ENCODE data around the gene CRYGN. TPM values are rescaled to one million over a fixed set of nuclear protein-coding genes. Genes with fewer than 3 reads are reported as not detected.
A peak's percentile ranks its signal among the peaks of the same experiment; 100 is the strongest.

The CRYGN gene
- total and polyA plus RNA-seq, 2 of the 13 experiments (the other 11 are each of a cell fraction or from before 2014, with no cell fraction given) = 0.11 TPM; not detected in 1

DNA sequence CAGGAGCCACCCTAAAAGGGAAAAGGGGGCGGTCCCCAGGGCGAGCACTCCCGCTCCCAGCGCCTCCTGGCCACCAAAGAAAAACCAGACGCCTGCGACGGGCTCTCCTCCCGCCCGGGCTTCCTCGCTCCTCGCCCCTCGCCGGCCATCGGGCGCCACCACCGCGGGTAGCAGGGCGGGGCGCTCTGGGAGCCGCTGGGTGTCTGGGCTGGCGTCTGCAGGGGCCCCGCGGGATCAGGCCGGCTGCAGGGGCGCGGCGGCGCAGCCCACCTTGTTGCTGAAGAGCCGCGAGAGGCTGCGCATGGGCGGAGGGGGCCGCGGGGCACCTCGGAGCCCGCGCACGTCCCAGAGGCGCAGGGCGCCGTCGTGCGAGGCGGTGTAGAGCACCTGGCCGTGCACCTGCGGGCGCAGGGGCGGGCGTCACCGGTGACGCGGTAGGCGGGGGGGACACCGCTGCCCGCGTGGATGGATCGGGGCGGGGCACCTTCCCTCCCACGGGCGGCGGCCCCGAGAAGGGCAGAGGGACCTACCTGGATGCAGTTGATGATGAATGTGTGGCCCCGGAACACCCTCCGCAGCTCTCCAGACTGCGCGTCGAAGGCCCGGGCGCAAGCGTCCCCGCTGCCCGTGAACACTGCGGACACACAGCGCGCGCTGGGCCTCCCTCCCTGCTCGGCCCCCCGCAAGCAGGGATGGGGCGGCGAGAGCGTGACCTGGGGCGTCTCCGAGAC is 58.4 kb downstream of the CRYGN start:
- Histone ChIP-seq H3K27me3 (ENCODE audit: control insufficient read depth in 1 of 2, insufficient read depth in 2 of 2, low read length in 2 of 2) (peaks cover 9 to 48% of the 10 kb centered on the region in 2 experiments), H3K79me2 (ENCODE audit: insufficient read depth, low read length) (no peaks in the 10 kb centered on the region), H3K9ac (ENCODE audit: insufficient read depth, low read depth, low read length) (no peak overlapping the region), H3K9me3 (ENCODE audit: low read length) (no peaks in the 10 kb centered on the region), H3K27ac (ENCODE audit: extremely low read length, insufficient read depth, low read length) (no peak overlapping the region), H3K4me1 (ENCODE audit: insufficient read depth, low read length) (no peaks in the 10 kb centered on the region), H2AFZ (ENCODE audit: low read length) (no peak overlapping the region), H3K4me3 (replicated peaks in 1 of 3; ENCODE audit: insufficient read depth in 1 of 3, low read depth in 2 of 3, low read length in 3 of 3) (no peak overlapping the region), H3K4me2 (ENCODE audit: low read depth, low read length) (no peak overlapping the region), H3K36me3 (replicated peaks in 1 of 2; ENCODE audit: control insufficient read depth in 1 of 2, insufficient read depth in 2 of 2, low read length in 2 of 2) (0 out of 5 replicates have a peak, but pooled peaks cover 0 to 16% of the 10 kb centered on the region in 2 experiments), H4K20me1 (ENCODE audit: insufficient read depth, low read length) (no peaks in the 10 kb centered on the region; the same call in 1 of the 2 replicates)
- WGBS (ENCODE audit: low lambda C conversion rate) = 42% methylated on average over 45 of the region's 83 CpGs
- ChIA-PET POLR2A (no interaction called here), CTCF (ENCODE audit: low intra/inter-chr PET ratio, low total read pairs) (no interaction called here)
- DNase-seq (ENCODE audit: low spot score) (no peak), FAIRE-seq (no peak), ATAC-seq (no peak; the same call in 2 of the 3 replicates)
- in situ Hi-C loops (cut with HindIII; ENCODE audit: extremely low pct_ligation_motif_present, low pct_unique_long_range_greater_than_20kb) (no loop called here), intact Hi-C loops (cut with micrococcal nuclease; ENCODE audit: unreplicated experiment) (no loop called here)
- BruUV-seq (replicated peaks) = no TSS peak
- TF ChIP-seq CREB1 (IDR thresholded peaks at IDR 0.05) = peak; percentile 4; the same call in 1 of the 2 replicates
- no peak for TF ChIP-seq CREB1 (CRISPR knock-in tag; IDR thresholded peaks at IDR 0.05)
- TF ChIP-seq, protein P1, sequence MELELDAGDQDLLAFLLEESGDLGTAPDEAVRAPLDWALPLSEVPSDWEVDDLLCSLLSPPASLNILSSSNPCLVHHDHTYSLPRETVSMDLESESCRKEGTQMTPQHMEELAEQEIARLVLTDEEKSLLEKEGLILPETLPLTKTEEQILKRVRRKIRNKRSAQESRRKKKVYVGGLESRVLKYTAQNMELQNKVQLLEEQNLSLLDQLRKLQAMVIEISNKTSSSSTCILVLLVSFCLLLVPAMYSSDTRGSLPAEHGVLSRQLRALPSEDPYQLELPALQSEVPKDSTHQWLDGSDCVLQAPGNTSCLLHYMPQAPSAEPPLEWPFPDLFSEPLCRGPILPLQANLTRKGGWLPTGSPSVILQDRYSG (CRISPR knock-in tag; IDR thresholded peaks at IDR 0.05) = no peak

DNA sequence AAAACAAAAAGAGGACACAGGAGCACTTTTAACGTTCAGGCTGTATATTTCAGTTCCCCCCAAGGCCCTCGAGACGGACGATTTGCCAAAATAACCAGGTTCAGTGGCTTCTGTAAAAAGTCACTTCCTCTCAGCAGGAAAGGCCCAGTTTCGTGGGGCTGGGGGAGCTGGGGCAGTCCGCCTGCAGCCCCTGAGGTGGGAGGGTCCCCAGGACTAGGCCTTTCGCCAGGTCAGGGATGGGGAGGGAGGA is 58.9 kb downstream of the CRYGN start:
- in situ Hi-C loops (cut with HindIII; ENCODE audit: extremely low pct_ligation_motif_present, low pct_unique_long_range_greater_than_20kb) = no loop called here
- H3K9me3 ChIP-seq (ENCODE audit: low read length) = no peaks in the 10 kb centered on the region
- no peaks in the 10 kb centered on the region for H3K79me2 ChIP-seq (ENCODE audit: insufficient read depth, low read length)
- TF ChIP-seq, protein P2, sequence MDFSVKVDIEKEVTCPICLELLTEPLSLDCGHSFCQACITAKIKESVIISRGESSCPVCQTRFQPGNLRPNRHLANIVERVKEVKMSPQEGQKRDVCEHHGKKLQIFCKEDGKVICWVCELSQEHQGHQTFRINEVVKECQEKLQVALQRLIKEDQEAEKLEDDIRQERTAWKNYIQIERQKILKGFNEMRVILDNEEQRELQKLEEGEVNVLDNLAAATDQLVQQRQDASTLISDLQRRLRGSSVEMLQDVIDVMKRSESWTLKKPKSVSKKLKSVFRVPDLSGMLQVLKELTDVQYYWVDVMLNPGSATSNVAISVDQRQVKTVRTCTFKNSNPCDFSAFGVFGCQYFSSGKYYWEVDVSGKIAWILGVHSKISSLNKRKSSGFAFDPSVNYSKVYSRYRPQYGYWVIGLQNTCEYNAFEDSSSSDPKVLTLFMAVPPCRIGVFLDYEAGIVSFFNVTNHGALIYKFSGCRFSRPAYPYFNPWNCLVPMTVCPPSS (IDR thresholded peaks at IDR 0.05) = no peak
- H3K4me2 ChIP-seq (ENCODE audit: low read depth, low read length) = no peak overlapping the region
- H3K4me3 ChIP-seq (replicated peaks in 1 of 3; ENCODE audit: insufficient read depth in 1 of 3, low read depth in 2 of 3, low read length in 3 of 3) = no peak overlapping the region
- peaks cover 9 to 43% of the 10 kb centered on the region in 2 experiments for H3K27me3 ChIP-seq (ENCODE audit: control insufficient read depth in 1 of 2, insufficient read depth in 2 of 2, low read length in 2 of 2)
- no peaks in the 10 kb centered on the region for H3K4me1 ChIP-seq (ENCODE audit: insufficient read depth, low read length)
- 82% methylated on average over 7 of the region's 7 CpGs for WGBS (ENCODE audit: low lambda C conversion rate)
- POLR2A ChIA-PET = no interaction called here
- no peak overlapping the region for H3K27ac ChIP-seq (ENCODE audit: extremely low read length, insufficient read depth, low read length)
- CTCF ChIA-PET (ENCODE audit: low intra/inter-chr PET ratio, low total read pairs) = no interaction called here
- no peak for ATAC-seq
- no TSS peak for BruUV-seq (replicated peaks)
- no peak overlapping the region for H2AFZ ChIP-seq (ENCODE audit: low read length)
- intact Hi-C loops (cut with micrococcal nuclease; ENCODE audit: unreplicated experiment) = no loop called here
- no peak for FAIRE-seq
- H3K36me3 ChIP-seq (replicated peaks in 1 of 2; ENCODE audit: control insufficient read depth in 1 of 2, insufficient read depth in 2 of 2, low read length in 2 of 2) = peaks cover 0 to 20% of the 10 kb centered on the region in 2 experiments; a peak in 1 of 5 replicates
- H4K20me1 ChIP-seq (ENCODE audit: insufficient read depth, low read length) = no peaks in the 10 kb centered on the region; the same call in 1 of the 2 replicates
- no peak overlapping the region for H3K9ac ChIP-seq (ENCODE audit: insufficient read depth, low read depth, low read length)
- no peak for DNase-seq (ENCODE audit: low spot score)
